ENCODE measurements around the gene AIG1.

AIG1 gene

GRCh38 chr6:143204045-143204444 lies 143.4 kb downstream of the AIG1 start:
- DNase-seq: no peak

DNA sequence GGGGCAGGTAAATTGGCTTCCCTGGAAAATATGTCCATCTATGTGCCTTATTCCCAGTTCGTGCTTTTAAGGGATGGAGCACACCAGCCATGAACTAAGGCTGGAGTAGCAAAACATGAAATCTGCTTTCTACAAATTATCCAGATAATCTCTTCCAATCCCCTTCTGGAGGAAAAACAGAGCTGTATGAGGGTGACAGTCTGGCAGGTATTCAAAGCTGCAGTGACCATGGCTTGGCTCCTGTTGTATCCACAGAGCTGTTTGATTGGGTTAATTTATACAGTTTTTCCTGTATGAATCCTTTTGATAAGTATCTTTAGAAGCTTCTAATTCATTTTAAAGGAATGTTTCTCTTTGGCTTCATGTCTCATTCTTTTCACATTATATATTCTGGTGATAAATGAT lies 144.4 kb downstream of the AIG1 start:
- DNase-seq: no peak

GRCh38 chr6:143205585-143205984 lies 144.9 kb downstream of the AIG1 start:
- no peak for DNase-seq

GRCh38 chr6:143205991-143206390 lies 145.3 kb downstream of the AIG1 start:
- DNase-seq: no peak

- no peak for DNase-seq
Observed at GRCh38 chr6:143206550-143206949, 145.9 kb downstream of the AIG1 start.

- DNase-seq: no peak
Observed at GRCh38 chr6:143210420-143210819, 149.7 kb downstream of the AIG1 start.

DNA sequence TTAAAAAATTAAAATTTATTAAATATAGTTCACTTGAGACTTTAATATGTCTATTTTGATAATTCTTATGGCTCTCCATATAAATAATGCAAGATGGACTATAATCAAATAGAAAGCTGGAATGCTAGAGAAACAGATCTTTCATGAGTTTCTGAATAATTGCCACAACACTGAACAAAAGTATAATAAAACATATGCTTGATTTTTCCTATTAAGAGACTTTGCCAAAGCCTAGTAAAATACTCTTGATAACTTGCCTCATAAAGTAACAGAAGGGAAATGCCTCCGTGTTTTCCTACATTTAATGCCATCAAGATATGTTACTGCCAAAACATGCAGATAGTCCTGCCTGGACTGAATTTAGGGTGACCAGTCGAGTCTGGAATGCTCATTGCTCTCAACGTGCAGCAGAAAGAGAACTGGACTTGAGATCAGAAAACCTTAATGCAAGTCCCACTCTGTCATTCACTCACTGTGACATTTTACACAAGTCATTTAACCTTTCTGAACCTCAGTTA lies 153.2 kb downstream of the AIG1 start:
- no peak for DNase-seq

GRCh38 chr6:143215363-143215762 lies 154.7 kb downstream of the AIG1 start:
- no peak for DNase-seq

GRCh38 chr6:143215771-143216170 lies 155.1 kb downstream of the AIG1 start:
- DNase-seq: no peak

DNA sequence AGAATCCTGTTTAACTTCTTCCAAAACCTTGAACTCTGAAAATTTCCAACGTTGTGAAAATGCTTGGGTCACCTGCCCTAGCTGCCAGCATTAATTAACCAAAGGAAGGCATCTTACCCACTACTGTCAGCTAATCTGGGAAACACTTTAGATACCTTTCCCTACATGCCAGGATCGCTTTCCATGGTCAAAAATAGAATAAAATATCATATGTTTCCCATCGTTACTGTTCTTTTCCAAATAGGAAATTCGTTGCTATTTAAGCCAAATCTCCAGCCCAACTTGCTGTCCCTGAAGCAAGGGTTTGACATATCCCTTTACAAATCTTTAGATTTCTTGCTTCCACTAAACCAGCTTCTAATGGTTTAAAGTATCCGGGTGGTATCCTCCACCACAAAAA lies 157.5 kb downstream of the AIG1 start:
- DNase-seq: no peak

- DNase-seq: no peak
Observed at GRCh38 chr6:143221698-143222097, 161.0 kb downstream of the AIG1 start.

DNA sequence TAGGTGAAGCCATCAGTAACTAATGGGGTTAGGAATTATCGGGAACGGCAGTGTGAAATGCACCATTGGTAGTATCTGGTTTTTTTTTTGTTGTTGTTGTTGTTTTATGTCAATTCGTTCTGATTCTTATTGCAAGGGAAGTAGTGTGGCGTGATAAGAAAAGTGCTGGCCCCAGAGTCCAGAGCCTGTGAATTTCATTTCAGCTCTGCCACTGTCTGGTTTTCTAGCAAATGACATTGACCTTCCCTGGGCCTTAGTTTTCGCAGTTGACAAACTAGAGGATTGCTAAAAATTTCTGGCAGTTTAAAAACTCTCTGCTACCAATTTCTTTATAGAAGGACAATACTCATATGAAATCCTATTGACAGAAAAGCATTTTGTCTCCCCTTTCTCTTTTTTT lies 161.6 kb downstream of the AIG1 start:
- DNase-seq: no peak

- DNase-seq: no peak
Observed at GRCh38 chr6:143222801-143223231, 162.1 kb downstream of the AIG1 start.

- no peak for DNase-seq
Observed at GRCh38 chr6:143223895-143224294, 163.2 kb downstream of the AIG1 start.

DNA sequence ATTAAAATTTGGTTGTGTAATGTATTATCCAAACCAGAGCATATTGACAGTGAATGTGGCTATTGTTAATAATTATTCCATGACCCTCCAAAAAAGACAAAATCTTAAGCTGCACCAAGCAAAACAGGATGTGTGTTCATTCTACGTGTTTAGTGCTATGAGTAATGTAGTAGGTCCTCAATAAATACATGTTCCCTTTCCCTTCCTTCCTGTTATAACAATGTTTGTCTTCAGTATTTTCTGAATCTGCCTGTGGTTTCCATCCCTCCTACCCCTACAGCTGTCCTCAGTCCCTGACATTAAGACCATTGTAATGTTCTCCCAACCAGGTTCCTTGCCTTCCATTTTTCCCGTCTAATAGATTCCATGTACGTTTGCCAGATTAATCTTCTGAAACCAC lies 163.8 kb downstream of the AIG1 start:
- DNase-seq: no peak

GRCh38 chr6:143225929-143226328 lies 165.2 kb downstream of the AIG1 start:
- no peak for DNase-seq

- no peak for DNase-seq
Observed at GRCh38 chr6:143227675-143228074, 167.0 kb downstream of the AIG1 start.

GRCh38 chr6:143229400-143229799 lies 168.7 kb downstream of the AIG1 start:
- no peak for DNase-seq

DNA sequence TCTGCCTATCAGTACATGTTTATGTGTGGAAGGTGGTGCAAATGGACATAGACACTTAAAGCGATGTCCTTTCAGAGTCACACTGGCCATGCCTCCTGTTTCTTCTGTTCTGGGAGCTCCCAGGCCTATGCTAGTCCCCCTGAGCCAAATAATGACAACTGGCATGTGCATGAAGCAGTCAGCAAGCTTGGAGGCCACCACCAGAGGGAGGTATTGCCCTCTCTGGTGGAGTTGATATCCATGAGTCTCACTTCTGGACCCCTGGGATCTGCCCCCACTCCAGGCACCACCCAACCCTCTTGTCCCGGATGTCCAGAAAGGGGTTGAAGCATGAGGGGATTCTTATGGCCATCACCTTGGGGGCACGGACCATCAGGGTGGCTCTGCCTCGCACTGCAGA lies 172.2 kb downstream of the AIG1 start:
- DNase-seq: no peak

DNA sequence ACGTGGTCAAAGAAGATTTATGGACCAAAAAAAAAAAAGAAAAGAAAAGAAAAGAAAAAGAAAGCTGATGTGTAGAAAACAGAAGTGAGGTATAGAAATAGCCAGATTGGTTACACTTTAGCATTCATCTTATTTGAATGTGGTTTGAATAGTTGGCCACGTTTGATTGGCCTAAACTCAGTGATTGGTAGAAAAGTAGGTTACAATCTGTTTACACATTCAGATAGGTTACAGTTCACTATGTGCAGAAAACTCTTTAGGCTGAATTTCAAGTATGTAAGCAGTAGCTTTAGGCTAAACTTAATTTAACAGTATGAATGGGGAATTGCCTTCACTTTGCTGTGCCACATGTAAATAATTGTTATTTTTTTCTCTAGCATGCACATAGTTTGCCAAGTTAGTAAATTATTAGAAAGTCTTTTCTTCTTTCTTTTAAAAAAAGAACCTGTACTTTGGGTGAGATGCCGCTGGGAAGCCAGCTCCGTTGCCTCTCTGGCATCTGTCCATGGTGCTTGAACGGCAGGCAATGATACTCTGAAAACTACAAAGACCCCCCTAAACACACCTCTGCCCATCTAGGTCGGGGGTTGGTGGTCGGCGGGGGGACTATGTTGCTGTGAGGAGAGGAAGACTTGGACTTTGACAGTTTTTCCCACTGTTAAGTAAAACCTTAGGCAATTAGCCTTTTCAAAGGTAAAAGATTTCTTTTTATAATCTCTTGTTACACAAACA lies 173.0 kb downstream of the AIG1 start:
- no peak for DNase-seq

DNA sequence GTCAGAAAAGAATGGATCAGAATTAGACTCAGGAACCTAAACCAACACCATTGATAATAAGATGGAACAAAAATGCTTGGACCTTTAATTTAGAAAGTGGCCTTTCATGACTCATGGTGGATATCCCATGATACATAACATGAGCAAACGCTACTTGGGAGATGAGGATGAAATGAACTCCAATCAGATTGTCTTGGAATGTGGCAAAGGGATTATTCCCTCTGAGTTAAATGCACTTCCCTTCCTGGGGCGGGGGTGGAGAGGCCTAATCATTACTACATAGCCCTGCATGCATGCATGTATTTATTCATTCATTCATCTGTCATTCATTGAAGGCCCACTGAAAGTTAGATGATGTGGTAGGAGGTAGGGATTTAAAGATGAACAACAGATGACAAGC lies 174.0 kb downstream of the AIG1 start:
- no peak for DNase-seq

DNA sequence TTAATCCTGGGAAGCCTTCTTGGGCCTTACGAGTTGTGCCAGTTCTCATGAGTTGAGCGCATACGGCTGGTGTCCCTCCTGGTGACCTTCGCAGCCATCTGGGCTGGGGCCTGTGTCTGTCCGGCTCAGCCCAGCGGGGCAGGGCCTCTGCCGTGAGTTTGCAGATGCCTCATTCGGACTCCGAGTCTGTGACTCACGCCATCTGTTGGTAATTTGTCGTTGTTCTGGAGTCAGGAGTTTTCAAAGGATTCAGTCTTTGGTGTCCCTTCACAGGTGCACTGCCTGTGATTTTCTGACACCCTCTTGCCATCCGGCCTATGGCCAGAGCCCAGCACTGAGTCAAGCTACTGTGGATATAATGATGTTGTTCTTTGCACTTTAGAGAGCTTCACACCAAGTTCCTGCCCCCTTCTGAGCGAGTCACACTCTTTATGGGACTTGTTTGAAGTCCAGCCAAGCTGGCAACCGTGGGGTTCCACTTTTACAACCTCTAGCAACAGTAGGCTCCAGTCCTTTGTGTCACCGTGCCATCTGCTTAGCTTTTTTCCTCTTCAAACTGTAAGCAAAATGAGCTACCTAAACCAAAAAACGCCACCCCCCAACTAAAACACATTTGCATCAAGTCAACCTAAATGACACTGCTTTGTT lies 175.6 kb downstream of the AIG1 start:
- no peak for DNase-seq

DNA sequence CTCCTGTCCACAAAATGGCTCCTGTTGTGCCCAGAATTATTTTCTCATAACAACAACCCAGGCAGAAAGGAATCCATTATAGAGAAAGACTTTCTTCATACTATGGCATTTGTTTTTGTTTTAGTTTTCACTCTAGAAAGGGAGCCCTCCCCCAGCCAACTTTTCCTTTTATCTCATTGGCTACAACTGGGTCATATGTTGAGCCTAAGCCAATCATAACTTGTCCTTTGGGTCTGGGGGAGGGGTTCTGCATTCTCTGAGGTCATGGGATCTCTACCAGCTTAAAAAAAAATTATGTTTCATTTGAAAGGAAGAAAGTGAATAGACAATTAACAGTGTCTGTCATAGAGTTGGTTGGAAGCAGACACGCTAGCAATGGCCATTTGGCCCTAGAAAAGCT lies 177.6 kb downstream of the AIG1 start:
- no peak for DNase-seq

GRCh38 chr6:143241111-143241510 lies 180.4 kb downstream of the AIG1 start:
- DNase-seq: no peak

DNA sequence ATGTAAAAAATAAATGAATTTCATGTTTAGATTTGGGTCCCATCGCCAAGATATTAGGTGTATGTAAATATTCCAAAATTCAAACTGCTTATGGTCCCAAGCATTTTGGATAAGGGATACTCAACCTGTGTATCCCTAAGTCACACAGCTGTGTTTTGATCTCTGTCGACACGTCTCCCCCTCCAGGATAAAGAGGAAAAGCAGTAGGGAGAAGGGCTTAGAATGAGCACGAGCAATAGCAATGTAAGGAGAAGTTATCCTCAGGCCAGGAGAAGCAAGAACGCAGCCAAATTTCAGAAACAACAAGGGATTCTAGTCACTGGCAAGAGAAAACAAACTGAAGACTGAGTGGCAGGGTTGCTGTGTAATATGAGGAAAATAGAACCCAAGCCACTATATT lies 181.2 kb downstream of the AIG1 start:
- no peak for DNase-seq
